Transverse colon (tissue), 3 donors: Measurements from ENCODE around the gene CATSPERD.

Experiments
- EP300 ChIP-seq: sonication (generic); formaldehyde crosslinking; IDR thresholded peaks from one replicate; pipeline ENCODE4 v1.6.1; 2017; ENCODE audit warnings: antibody characterized with exemption, low read depth
- TF ChIP-seq, protein P1 (sequence below), 5 experiments: fragments of 200-600 bp in 3 of 5; fragments of 450-650 bp in 2 of 5; sonication (generic) in 3 of 5; IDR thresholded peaks; 1 replicate in 2 of 5; 2 replicates in 3 of 5; pipeline ENCODE4 v1.5.1; 2016 to 2017; ENCODE audit warnings: antibody characterized with exemption in 5 of 5, inconsistent platforms in 3 of 5, mild to moderate bottlenecking in 2 of 5, moderate library complexity in 1 of 5

DNA sequence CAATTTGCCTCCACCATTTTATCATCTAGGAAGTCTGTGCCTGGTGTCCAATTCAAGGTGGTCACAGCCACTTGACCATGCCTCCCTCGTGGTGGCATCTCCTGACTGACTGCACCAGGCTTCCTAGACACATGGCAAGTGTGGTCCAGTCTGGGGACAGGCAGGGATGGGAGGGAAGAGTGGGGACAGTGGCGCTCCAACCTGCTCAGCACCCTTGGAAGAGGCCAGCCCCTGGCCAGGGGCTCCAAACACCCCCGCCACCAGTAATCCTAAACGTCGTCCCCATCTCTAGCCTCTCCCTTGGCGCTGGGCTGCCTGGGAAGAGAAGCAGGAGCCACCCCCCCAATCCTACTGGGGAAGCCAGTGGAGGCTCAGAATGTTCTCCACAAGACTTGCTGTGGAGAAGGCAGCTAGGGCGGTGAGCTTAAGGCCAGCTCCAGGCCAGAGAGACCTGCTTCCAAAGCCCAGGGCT lies 27.7 kb upstream of the CATSPERD start:
- TF ChIP-seq, protein P1, sequence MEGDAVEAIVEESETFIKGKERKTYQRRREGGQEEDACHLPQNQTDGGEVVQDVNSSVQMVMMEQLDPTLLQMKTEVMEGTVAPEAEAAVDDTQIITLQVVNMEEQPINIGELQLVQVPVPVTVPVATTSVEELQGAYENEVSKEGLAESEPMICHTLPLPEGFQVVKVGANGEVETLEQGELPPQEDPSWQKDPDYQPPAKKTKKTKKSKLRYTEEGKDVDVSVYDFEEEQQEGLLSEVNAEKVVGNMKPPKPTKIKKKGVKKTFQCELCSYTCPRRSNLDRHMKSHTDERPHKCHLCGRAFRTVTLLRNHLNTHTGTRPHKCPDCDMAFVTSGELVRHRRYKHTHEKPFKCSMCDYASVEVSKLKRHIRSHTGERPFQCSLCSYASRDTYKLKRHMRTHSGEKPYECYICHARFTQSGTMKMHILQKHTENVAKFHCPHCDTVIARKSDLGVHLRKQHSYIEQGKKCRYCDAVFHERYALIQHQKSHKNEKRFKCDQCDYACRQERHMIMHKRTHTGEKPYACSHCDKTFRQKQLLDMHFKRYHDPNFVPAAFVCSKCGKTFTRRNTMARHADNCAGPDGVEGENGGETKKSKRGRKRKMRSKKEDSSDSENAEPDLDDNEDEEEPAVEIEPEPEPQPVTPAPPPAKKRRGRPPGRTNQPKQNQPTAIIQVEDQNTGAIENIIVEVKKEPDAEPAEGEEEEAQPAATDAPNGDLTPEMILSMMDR (IDR thresholded peaks at IDR 0.05): no peak
- no peak for TF ChIP-seq EP300
